Activated naive CD8-positive, alpha-beta T cell treated with anti-CD3 and anti-CD28 coated beads, Interleukin-2, amount 10 ng/mL, durations not matched to agents 7 days and 5 days (primary cell): Measurements from ENCODE around the gene COX7A2L. TPM values are rescaled to one million over a fixed set of nuclear protein-coding genes. Genes with fewer than 3 reads are reported as not detected.
"Not testable (repeated sequence)": the region's sequence is repeated elsewhere in the genome, so short reads cannot be mapped to it uniquely, and the experiment has no call there.

Experiments
- ATAC-seq: fragments of 150-1000 bp; cut with Tn5 transposase; one replicate; pipeline ENCODE4 v1.10.0; 2021; ENCODE audit warnings: low read depth, moderate library complexity
- POLR2A ChIA-PET: fragments of 350-600 bp; sonication (Branson Sonifier 250); formaldehyde crosslinking; loops from one replicate; lab custom pipeline; 2021; ENCODE audit warnings: antibody characterized with exemption; lab: Charles Lee
- DNase-seq: peaks from one replicate; pipeline ENCODE4 v3.0.0; 2021
- H3K27ac Mint-ChIP-seq: one replicate; pipeline ENCODE4 v1.8.0; 2022; ENCODE audit warnings: mild to moderate bottlenecking, mixed read lengths
- H3K27me3 Mint-ChIP-seq: one replicate; pipeline ENCODE4 v1.8.0; 2022; ENCODE audit warnings: mild to moderate bottlenecking, moderate library complexity, mixed read lengths
- H3K36me3 Mint-ChIP-seq: one replicate; pipeline ENCODE4 v1.8.0; 2021; ENCODE audit warnings: mild to moderate bottlenecking, mixed read lengths
- H3K4me1 Mint-ChIP-seq: one replicate; pipeline ENCODE4 v1.8.0; 2021; ENCODE audit warnings: mixed read lengths
- H3K4me3 Mint-ChIP-seq: one replicate; pipeline ENCODE4 v1.8.0; 2022; ENCODE audit warnings: mild to moderate bottlenecking, moderate library complexity, mixed read lengths
- H3K9me3 Mint-ChIP-seq: one replicate; pipeline ENCODE4 v1.8.0; 2021; ENCODE audit warnings: mixed read lengths
- total RNA-seq, 2 experiments: library from RNA; stranded (reverse); gene quantifications; one replicate each; pipeline ENCODE4 v1.2.3, GENCODE V29; 2021

Gene COX7A2L
- total RNA-seq, 2 experiments from 2014 or later: 88.0 to 92.0 TPM

GRCh38 chr2:42380026-42380425, 19.0 kb upstream of the COX7A2L start:
- H3K4me1 Mint-ChIP-seq, H3K9me3 Mint-ChIP-seq, POLR2A ChIA-PET, H3K4me3 Mint-ChIP-seq, DNase-seq, H3K27ac Mint-ChIP-seq, H3K36me3 Mint-ChIP-seq, ATAC-seq, H3K27me3 Mint-ChIP-seq: not testable (repeated sequence)

GRCh38 chr2:42378415-42378814, 17.4 kb upstream of the COX7A2L start:
- Mint-ChIP-seq H3K27ac (no peak overlapping the region), H3K27me3 (peaks cover 9% of the 10 kb centered on the region), H3K4me1 (no peaks in the 10 kb centered on the region), H3K4me3 (no peak overlapping the region), H3K36me3 (no peaks in the 10 kb centered on the region), H3K9me3 (no peaks in the 10 kb centered on the region)
- no peak for ATAC-seq
- POLR2A ChIA-PET: no interaction called here
- no peak for DNase-seq

GRCh38 chr2:42376758-42377157, 15.7 kb upstream of the COX7A2L start:
- H3K9me3 Mint-ChIP-seq: no peaks in the 10 kb centered on the region
- POLR2A ChIA-PET: no interaction called here
- ATAC-seq (no peak), DNase-seq (no peak)
- H3K27ac Mint-ChIP-seq: no peak overlapping the region
- no peaks in the 10 kb centered on the region for H3K36me3 Mint-ChIP-seq
- no peak overlapping the region for H3K4me3 Mint-ChIP-seq
- peaks cover 9% of the 10 kb centered on the region for H3K27me3 Mint-ChIP-seq
- no peaks in the 10 kb centered on the region for H3K4me1 Mint-ChIP-seq

GRCh38 chr2:42372474-42373200, 11.6 kb upstream of the COX7A2L start:
- Mint-ChIP-seq H3K4me3 (no peak overlapping the region), H3K4me1 (peaks cover 1% of the 10 kb centered on the region), H3K27ac (no peak overlapping the region), H3K9me3 (no peaks in the 10 kb centered on the region), H3K36me3 (no peaks in the 10 kb centered on the region), H3K27me3 (peaks cover 4% of the 10 kb centered on the region)
- no peak for DNase-seq
- POLR2A ChIA-PET: no interaction called here
- no peak for ATAC-seq

- ATAC-seq (no peak), DNase-seq (no peak)
- H3K9me3 Mint-ChIP-seq: no peaks in the 10 kb centered on the region
- H3K27me3 Mint-ChIP-seq: peaks cover 4% of the 10 kb centered on the region
- H3K4me3 Mint-ChIP-seq: no peak overlapping the region
- POLR2A ChIA-PET: interaction anchor here (0.7 kb wide), 1 partner anchor 440 kb away, joined by 4 read pairs; no protein-coding TSS in a partner anchor
- H3K36me3 Mint-ChIP-seq: no peaks in the 10 kb centered on the region
- no peak overlapping the region for H3K27ac Mint-ChIP-seq
- H3K4me1 Mint-ChIP-seq: peaks cover 4% of the 10 kb centered on the region
Measured at GRCh38 chr2:42371611-42372473, 10.8 kb upstream of the COX7A2L start.

- Mint-ChIP-seq H3K36me3 (no peaks in the 10 kb centered on the region), H3K27me3 (peaks cover 4% of the 10 kb centered on the region), H3K4me3 (no peak overlapping the region), H3K9me3 (no peaks in the 10 kb centered on the region), H3K4me1 (peaks cover 6% of the 10 kb centered on the region), H3K27ac (no peak overlapping the region)
- POLR2A ChIA-PET: no interaction called here
- ATAC-seq (no peak), DNase-seq (no peak)
Measured at GRCh38 chr2:42369532-42370229, 8.7 kb upstream of the COX7A2L start.

GRCh38 chr2:42368817-42369531, 8.0 kb upstream of the COX7A2L start:
- Mint-ChIP-seq H3K36me3 (no peaks in the 10 kb centered on the region), H3K4me3 (no peak overlapping the region), H3K27ac (no peak overlapping the region), H3K27me3 (peaks cover 2% of the 10 kb centered on the region), H3K9me3 (no peaks in the 10 kb centered on the region), H3K4me1 (peaks cover 6% of the 10 kb centered on the region)
- DNase-seq: no peak
- POLR2A ChIA-PET: no interaction called here
- no peak for ATAC-seq

- no peak overlapping the region for H3K4me3 Mint-ChIP-seq
- ATAC-seq (no peak), DNase-seq (no peak)
- no peaks in the 10 kb centered on the region for H3K9me3 Mint-ChIP-seq
- POLR2A ChIA-PET: no interaction called here
- peaks cover 2% of the 10 kb centered on the region for H3K27me3 Mint-ChIP-seq
- H3K27ac Mint-ChIP-seq: no peak overlapping the region
- no peaks in the 10 kb centered on the region for H3K36me3 Mint-ChIP-seq
- peaks cover 6% of the 10 kb centered on the region for H3K4me1 Mint-ChIP-seq
Measured at GRCh38 chr2:42367835-42368234, 6.8 kb upstream of the COX7A2L start.

GRCh38 chr2:42366411-42366810, 5.4 kb upstream of the COX7A2L start:
- POLR2A ChIA-PET: no interaction called here
- DNase-seq: no peak
- Mint-ChIP-seq H3K9me3 (no peaks in the 10 kb centered on the region), H3K27ac (no peak overlapping the region), H3K4me1 (peaks cover 14% of the 10 kb centered on the region), H3K27me3 (peaks cover 2% of the 10 kb centered on the region), H3K4me3 (no peak overlapping the region), H3K36me3 (no peaks in the 10 kb centered on the region)
- no peak for ATAC-seq

GRCh38 chr2:42364658-42365057, 3.6 kb upstream of the COX7A2L start:
- Mint-ChIP-seq H3K27me3 (no peaks in the 10 kb centered on the region), H3K27ac (no peak overlapping the region), H3K36me3 (no peaks in the 10 kb centered on the region), H3K4me3 (no peak overlapping the region), H3K9me3 (no peaks in the 10 kb centered on the region), H3K4me1 (peaks cover 21% of the 10 kb centered on the region)
- POLR2A ChIA-PET: no interaction called here
- no peak for ATAC-seq
- no peak for DNase-seq

GRCh38 chr2:42363413-42363812, 2.4 kb upstream of the COX7A2L start:
- Mint-ChIP-seq H3K27me3 (no peaks in the 10 kb centered on the region), H3K27ac (no peak overlapping the region), H3K9me3 (no peaks in the 10 kb centered on the region), H3K36me3 (no peaks in the 10 kb centered on the region), H3K4me1 (peaks cover 30% of the 10 kb centered on the region), H3K4me3 (no peak overlapping the region)
- POLR2A ChIA-PET: interaction anchor here (0.7 kb wide), 1 partner anchor 129 kb away, joined by 5 read pairs; no protein-coding TSS in a partner anchor
- DNase-seq (no peak), ATAC-seq (no peak)

- H3K4me3 Mint-ChIP-seq: peak overlapping the region; percentile 92
- peaks cover 38% of the 10 kb centered on the region for H3K4me1 Mint-ChIP-seq
Measured at GRCh38 chr2:42361728-42362283, 789 bp upstream of the COX7A2L start.

More at GRCh38 chr2:42361728-42362283, 789 bp upstream of the COX7A2L start:
- POLR2A ChIA-PET: interaction anchor here (1.5 to 2.3 kb wide), 2 partner anchors 20 to 262 kb away, joined by 3 to 6 read pairs; no protein-coding TSS in a partner anchor
- H3K9me3 Mint-ChIP-seq: no peaks in the 10 kb centered on the region
- peaks cover 7% of the 10 kb centered on the region for H3K36me3 Mint-ChIP-seq
- no peak for DNase-seq
- no peaks in the 10 kb centered on the region for H3K27me3 Mint-ChIP-seq
- peak overlapping the region; percentile 93 for H3K27ac Mint-ChIP-seq
- ATAC-seq: no peak
